Measurements from ENCODE around the gene TRAM2.

Gene TRAM2

GRCh38 chr6:52538252-52538900 lies 38.5 kb downstream of the TRAM2 start:
- ATAC-seq, result peak; percentile 38
- TF ChIP-seq OSR1 (CRISPR knock-in tag; IDR thresholded peaks at IDR 0.05) (no peak), ZNF8 (CRISPR knock-in tag; IDR thresholded peaks at IDR 0.05) (no peak), SNAI2 (CRISPR knock-in tag; IDR thresholded peaks at IDR 0.05) (no peak), TSHZ2 (CRISPR knock-in tag; IDR thresholded peaks at IDR 0.05) (no peak), BACH2 (CRISPR knock-in tag; IDR thresholded peaks at IDR 0.05; ENCODE audit: borderline replicate concordance) (no peak), ARNTL (CRISPR knock-in tag; IDR thresholded peaks at IDR 0.05; ENCODE audit: borderline replicate concordance, low read depth) (no peak), ZNF70 (CRISPR knock-in tag; IDR thresholded peaks at IDR 0.05) (no peak), RARB (CRISPR knock-in tag; IDR thresholded peaks at IDR 0.05) (no peak), ZFP30 (CRISPR knock-in tag; IDR thresholded peaks at IDR 0.05) (no peak), ZFP3 (CRISPR knock-in tag; IDR thresholded peaks at IDR 0.05) (no peak), ZNF565 (CRISPR knock-in tag; conservative IDR thresholded peaks at IDR 0.05; ENCODE audit: low read depth) (no peak), ESRRG (CRISPR knock-in tag; IDR thresholded peaks at IDR 0.05) (no peak)
- TF ChIP-seq, protein P1, sequence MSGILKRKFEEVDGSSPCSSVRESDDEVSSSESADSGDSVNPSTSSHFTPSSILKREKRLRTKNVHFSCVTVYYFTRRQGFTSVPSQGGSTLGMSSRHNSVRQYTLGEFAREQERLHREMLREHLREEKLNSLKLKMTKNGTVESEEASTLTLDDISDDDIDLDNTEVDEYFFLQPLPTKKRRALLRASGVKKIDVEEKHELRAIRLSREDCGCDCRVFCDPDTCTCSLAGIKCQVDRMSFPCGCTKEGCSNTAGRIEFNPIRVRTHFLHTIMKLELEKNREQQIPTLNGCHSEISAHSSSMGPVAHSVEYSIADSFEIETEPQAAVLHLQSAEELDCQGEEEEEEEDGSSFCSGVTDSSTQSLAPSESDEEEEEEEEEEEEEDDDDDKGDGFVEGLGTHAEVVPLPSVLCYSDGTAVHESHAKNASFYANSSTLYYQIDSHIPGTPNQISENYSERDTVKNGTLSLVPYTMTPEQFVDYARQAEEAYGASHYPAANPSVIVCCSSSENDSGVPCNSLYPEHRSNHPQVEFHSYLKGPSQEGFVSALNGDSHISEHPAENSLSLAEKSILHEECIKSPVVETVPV (CRISPR knock-in tag; IDR thresholded peaks at IDR 0.05), result no peak
- TF ChIP-seq, protein P2, sequence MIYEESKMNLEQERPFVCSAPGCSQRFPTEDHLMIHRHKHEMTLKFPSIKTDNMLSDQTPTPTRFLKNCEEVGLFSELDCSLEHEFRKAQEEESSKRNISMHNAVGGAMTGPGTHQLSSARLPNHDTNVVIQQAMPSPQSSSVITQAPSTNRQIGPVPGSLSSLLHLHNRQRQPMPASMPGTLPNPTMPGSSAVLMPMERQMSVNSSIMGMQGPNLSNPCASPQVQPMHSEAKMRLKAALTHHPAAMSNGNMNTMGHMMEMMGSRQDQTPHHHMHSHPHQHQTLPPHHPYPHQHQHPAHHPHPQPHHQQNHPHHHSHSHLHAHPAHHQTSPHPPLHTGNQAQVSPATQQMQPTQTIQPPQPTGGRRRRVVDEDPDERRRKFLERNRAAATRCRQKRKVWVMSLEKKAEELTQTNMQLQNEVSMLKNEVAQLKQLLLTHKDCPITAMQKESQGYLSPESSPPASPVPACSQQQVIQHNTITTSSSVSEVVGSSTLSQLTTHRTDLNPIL (CRISPR knock-in tag; IDR thresholded peaks at IDR 0.05; ENCODE audit: low read depth), result no peak

- TF ChIP-seq CSDC2 (CRISPR knock-in tag; IDR thresholded peaks at IDR 0.05) (no peak), RARB (CRISPR knock-in tag; IDR thresholded peaks at IDR 0.05) (no peak), ZNF70 (CRISPR knock-in tag; IDR thresholded peaks at IDR 0.05) (no peak), TCF4 (CRISPR knock-in tag; IDR thresholded peaks at IDR 0.05; ENCODE audit: borderline replicate concordance) (no peak), ARNTL (CRISPR knock-in tag; IDR thresholded peaks at IDR 0.05; ENCODE audit: borderline replicate concordance, low read depth) (no peak)
- ATAC-seq, result no peak
Observed at GRCh38 chr6:52537001-52537753, 39.7 kb downstream of the TRAM2 start.

DNA sequence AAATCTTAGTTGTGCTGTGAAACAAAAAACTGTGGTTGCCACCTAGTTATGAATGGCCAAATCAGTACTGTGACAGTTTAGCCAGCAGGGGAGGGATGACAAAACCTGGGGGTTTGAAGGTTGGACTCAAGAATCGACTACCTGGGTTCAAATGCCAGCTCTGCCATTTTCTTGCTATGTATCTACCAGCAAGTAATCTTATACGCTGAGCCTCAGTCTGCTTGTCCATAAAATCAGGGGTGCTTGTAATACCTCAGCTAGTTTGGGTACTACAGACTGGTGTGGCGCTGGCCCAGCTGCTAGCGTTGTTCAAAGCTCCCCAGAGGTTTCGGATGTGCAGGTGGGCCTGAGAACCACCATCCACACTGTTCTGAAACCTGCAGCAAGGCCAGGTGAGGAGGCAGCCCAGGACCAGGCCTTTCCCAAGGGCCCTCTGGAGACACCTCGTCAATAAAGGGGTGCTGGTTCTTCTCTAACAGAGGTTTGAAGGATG lies 40.4 kb downstream of the TRAM2 start:
- no peak for ATAC-seq
- TF ChIP-seq ESRRG (CRISPR knock-in tag; IDR thresholded peaks at IDR 0.05), result no peak
- no peak for TF ChIP-seq ISL1 (CRISPR knock-in tag; IDR thresholded peaks at IDR 0.05)
- TF ChIP-seq BACH2 (CRISPR knock-in tag; IDR thresholded peaks at IDR 0.05; ENCODE audit: borderline replicate concordance), result no peak
- TF ChIP-seq, protein P1 (CRISPR knock-in tag; IDR thresholded peaks at IDR 0.05), result no peak
- TF ChIP-seq, protein P3, sequence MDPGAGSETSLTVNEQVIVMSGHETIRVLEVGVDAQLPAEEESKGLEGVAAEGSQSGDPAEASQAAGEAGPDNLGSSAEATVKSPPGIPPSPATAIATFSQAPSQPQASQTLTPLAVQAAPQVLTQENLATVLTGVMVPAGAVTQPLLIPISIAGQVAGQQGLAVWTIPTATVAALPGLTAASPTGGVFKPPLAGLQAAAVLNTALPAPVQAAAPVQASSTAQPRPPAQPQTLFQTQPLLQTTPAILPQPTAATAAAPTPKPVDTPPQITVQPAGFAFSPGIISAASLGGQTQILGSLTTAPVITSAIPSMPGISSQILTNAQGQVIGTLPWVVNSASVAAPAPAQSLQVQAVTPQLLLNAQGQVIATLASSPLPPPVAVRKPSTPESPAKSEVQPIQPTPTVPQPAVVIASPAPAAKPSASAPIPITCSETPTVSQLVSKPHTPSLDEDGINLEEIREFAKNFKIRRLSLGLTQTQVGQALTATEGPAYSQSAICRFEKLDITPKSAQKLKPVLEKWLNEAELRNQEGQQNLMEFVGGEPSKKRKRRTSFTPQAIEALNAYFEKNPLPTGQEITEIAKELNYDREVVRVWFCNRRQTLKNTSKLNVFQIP (CRISPR knock-in tag; IDR thresholded peaks at IDR 0.05; ENCODE audit: borderline replicate concordance, low read depth), result no peak
- TF ChIP-seq, protein P4, sequence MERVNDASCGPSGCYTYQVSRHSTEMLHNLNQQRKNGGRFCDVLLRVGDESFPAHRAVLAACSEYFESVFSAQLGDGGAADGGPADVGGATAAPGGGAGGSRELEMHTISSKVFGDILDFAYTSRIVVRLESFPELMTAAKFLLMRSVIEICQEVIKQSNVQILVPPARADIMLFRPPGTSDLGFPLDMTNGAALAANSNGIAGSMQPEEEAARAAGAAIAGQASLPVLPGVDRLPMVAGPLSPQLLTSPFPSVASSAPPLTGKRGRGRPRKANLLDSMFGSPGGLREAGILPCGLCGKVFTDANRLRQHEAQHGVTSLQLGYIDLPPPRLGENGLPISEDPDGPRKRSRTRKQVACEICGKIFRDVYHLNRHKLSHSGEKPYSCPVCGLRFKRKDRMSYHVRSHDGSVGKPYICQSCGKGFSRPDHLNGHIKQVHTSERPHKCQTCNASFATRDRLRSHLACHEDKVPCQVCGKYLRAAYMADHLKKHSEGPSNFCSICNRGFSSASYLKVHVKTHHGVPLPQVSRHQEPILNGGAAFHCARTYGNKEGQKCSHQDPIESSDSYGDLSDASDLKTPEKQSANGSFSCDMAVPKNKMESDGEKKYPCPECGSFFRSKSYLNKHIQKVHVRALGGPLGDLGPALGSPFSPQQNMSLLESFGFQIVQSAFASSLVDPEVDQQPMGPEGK (CRISPR knock-in tag; IDR thresholded peaks at IDR 0.05; ENCODE audit: borderline replicate concordance), result no peak
- TF ChIP-seq SNAI2 (CRISPR knock-in tag; IDR thresholded peaks at IDR 0.05), result no peak
- no peak for TF ChIP-seq RARB (CRISPR knock-in tag; IDR thresholded peaks at IDR 0.05)
- TF ChIP-seq ZNF565 (CRISPR knock-in tag; conservative IDR thresholded peaks at IDR 0.05; ENCODE audit: low read depth), result no peak
- TF ChIP-seq ZC3H10 (CRISPR knock-in tag; IDR thresholded peaks at IDR 0.05), result no peak

Data from SK-N-SH treated with all-trans-retinoic acid at 6 μM for 48 hours (cell line).